HG02571 (cell line): ENCODE measurements around the gene GTF2A1L.
"Not testable (repeated sequence)": the region's sequence is repeated elsewhere in the genome, so short reads cannot be mapped to it uniquely, and the experiment has no call there.

Experiments used
- ATAC-seq: cut with Tn5 transposase; IDR thresholded peaks from one replicate; pipeline ENCODE4 v1.9.1; 2021; ENCODE audit warnings: mild to moderate bottlenecking, moderate library complexity; ENCODE audit not compliant: unreplicated experiment

GTF2A1L gene

GRCh38 chr2:48694149-48694548 lies 76.5 kb downstream of the GTF2A1L start:
- no peak for ATAC-seq

GRCh38 chr2:48695991-48696390 lies 78.3 kb downstream of the GTF2A1L start:
- no peak for ATAC-seq

- ATAC-seq, result no peak
Measured at GRCh38 chr2:48696881-48697280, 79.2 kb downstream of the GTF2A1L start.

- no peak for ATAC-seq
Measured at GRCh38 chr2:48699348-48699930, 81.8 kb downstream of the GTF2A1L start.

- not testable (repeated sequence) for ATAC-seq
Measured at GRCh38 chr2:48703621-48704020, 86.0 kb downstream of the GTF2A1L start.

- no peak for ATAC-seq
Measured at GRCh38 chr2:48707466-48707865, 89.8 kb downstream of the GTF2A1L start.

- ATAC-seq, result no peak
Measured at GRCh38 chr2:48709096-48710034, 91.7 kb downstream of the GTF2A1L start.

- ATAC-seq, result no peak
Measured at GRCh38 chr2:48711343-48711742, 93.7 kb downstream of the GTF2A1L start.

GRCh38 chr2:48712151-48712550 lies 94.5 kb downstream of the GTF2A1L start:
- ATAC-seq, result no peak

- ATAC-seq, result no peak
Measured at GRCh38 chr2:48713647-48714046, 96.0 kb downstream of the GTF2A1L start.

- no peak for ATAC-seq
Measured at GRCh38 chr2:48714245-48714644, 96.6 kb downstream of the GTF2A1L start.

- no peak for ATAC-seq
Measured at GRCh38 chr2:48715042-48715899, 97.6 kb downstream of the GTF2A1L start.

- ATAC-seq, result no peak
Measured at GRCh38 chr2:48715956-48716355, 98.3 kb downstream of the GTF2A1L start.

- ATAC-seq, result no peak
Measured at GRCh38 chr2:48717846-48718245, 100.2 kb downstream of the GTF2A1L start.

- no peak for ATAC-seq
Measured at GRCh38 chr2:48719480-48720177, 102.0 kb downstream of the GTF2A1L start.

GRCh38 chr2:48721158-48721557 lies 103.5 kb downstream of the GTF2A1L start:
- no peak for ATAC-seq

- no peak for ATAC-seq
Measured at GRCh38 chr2:48722391-48722790, 104.7 kb downstream of the GTF2A1L start.

GRCh38 chr2:48723129-48723528 lies 105.5 kb downstream of the GTF2A1L start:
- no peak for ATAC-seq

- no peak for ATAC-seq
Measured at GRCh38 chr2:48724278-48724677, 106.6 kb downstream of the GTF2A1L start.

- no peak for ATAC-seq
Measured at GRCh38 chr2:48725696-48726494, 108.2 kb downstream of the GTF2A1L start.
